GM12801 (cell line): ENCODE measurements around the gene MRPS31.

Experiments
- TF ChIP-seq, protein P1 (sequence below): IDR thresholded peaks from one replicate; pipeline ENCODE4 v1.5.1; 2011; ENCODE audit warnings: control low read depth; ENCODE audit not compliant: insufficient read length; ENCODE audit errors: extremely low read depth

Gene MRPS31

DNA sequence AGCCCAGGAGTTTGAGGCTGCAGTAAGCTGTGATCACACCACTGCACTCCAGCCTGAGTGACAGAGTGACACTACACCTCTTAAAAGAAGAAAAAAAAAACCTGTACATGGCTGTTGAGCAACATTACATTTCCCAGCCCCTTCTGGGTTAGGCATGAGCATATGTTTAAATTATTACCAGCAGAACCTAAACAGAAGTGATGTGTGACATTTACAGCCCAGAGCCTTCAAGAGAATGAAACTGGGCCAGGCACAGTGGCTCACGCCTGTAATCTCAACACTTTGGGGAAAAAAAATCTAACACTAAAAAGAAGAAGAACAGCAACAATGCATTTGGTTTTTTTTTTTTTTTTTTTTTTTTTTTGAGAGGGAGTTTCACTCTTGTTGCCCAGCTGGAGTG is 38.3 kb downstream of the MRPS31 start:
- TF ChIP-seq, protein P1, sequence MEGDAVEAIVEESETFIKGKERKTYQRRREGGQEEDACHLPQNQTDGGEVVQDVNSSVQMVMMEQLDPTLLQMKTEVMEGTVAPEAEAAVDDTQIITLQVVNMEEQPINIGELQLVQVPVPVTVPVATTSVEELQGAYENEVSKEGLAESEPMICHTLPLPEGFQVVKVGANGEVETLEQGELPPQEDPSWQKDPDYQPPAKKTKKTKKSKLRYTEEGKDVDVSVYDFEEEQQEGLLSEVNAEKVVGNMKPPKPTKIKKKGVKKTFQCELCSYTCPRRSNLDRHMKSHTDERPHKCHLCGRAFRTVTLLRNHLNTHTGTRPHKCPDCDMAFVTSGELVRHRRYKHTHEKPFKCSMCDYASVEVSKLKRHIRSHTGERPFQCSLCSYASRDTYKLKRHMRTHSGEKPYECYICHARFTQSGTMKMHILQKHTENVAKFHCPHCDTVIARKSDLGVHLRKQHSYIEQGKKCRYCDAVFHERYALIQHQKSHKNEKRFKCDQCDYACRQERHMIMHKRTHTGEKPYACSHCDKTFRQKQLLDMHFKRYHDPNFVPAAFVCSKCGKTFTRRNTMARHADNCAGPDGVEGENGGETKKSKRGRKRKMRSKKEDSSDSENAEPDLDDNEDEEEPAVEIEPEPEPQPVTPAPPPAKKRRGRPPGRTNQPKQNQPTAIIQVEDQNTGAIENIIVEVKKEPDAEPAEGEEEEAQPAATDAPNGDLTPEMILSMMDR = no peak

DNA sequence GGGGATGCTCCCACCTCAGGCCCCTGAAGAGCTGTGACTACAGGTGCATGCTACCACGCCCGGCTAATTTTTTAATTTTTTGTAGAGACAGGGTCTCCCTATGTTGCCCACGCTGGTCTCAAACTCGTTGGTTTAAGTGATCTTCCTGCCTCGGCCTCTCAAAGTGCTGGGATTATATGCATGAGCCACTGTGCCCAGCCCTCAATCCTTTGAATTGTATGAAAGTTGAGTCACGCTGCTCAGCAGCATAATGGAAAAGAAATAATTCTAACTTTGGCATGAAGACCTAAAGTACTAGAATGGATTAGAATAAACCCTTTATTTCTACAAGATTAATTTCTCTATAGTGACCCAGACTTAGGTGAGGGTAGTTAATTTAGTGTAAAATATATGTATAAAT is 42.4 kb downstream of the MRPS31 start:
- TF ChIP-seq, protein P1 = no peak

DNA sequence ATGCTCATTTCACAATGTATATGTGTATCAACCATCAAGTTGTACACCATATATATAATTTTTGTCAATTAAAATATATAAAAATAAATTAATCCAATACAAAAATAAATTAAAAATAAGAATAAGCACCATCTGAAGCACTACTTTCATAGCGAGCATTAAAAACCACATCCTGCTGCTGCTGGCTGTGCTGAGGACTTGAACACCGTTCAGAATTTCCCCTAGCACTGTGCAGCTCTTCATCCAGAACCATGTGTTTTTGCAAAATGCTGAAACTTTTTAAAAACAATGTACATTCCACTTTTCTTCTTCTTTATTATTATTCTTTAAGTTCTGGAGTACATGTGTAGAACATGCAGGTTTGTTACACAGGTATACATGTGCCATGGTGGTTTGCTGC is 64.6 kb downstream of the MRPS31 start:
- TF ChIP-seq, protein P1 = no peak

DNA sequence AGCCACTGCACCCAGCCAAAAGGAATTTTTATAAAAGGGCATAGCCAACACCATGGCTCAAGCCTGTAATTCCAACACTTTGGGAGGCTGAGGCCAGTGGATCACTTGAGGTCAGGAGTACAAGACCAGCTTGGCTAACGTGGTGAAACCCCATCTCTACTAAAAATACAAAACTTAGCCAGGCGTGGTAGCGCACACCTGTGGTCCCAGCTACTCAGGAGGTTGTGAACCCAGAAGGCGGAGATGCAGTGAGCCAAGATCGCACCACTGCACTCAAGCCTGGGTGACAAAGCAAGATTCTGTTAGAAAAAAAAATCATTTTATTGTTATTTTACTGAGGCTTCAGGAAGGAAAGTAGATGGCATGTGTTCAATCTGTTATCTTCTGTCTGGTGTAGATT is 73.3 kb downstream of the MRPS31 start:
- TF ChIP-seq, protein P1 = no peak

DNA sequence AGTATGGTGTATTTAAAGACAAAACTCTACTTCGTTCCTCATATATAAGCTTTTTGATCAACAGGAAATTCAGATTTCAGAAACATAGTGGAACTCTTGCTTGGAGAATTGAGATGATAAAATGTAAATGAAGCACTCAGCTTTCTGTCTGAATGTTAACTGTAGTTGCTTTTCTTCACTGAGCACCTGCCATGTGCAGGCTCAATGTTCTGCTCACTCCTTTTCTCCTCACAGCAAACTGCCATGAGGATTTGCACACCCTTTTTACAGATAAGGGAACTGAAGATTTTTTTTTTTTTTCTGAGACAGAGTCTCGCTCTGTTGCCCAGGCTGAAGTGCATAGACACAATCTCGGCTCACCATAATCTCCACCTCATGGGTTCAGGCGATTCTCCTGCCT is 76.6 kb downstream of the MRPS31 start:
- TF ChIP-seq, protein P1 = no peak

DNA sequence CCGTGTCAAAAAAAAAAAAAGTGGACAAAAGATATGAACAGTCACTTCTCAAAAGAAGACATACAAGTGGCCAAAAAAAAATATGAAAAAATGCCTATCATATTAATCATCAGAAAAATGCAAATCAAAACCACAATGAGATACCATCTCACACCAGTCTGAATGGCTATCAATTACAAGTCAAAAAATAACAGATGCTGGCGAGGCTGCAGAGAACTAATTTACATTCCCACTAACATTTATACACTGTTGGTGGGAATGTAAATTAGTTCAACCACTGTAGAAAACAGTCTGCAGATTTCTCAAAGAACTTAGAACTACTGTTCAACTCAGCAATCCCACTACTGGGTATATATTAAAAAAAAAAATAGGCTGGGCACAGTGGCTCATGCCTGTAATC is 78.0 kb downstream of the MRPS31 start:
- TF ChIP-seq, protein P1 = no peak

DNA sequence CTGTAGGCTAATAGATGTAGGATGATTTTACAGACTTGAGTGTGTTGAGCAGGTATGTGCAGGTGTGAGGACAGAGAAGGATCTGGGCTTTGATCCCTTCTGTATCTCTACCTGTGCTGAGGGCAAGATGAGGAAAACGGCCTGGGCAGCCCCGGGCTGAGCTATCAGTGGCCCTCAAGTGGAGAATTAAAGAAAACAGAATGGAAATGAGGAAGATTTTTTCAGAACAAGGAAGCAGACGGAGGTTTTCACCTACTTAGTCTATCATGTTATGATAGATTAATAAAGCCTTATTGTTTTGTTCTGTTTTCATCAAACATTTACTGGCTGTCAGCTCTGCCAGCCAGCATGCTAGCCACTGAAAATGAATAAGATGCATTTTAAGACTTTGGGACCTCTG is 82.2 kb downstream of the MRPS31 start:
- TF ChIP-seq, protein P1 = no peak
